VCaP (cell line): ENCODE data around the gene ATP1B2.
A peak's percentile ranks its signal among the peaks of the same experiment; 100 is the strongest.

ENCODE experiments used
- H3K27ac ChIP-seq: fragments of 450-650 bp; 2 replicates; pipeline ENCODE4 v1.5.1; 2017
- TF ChIP-seq, protein P1 (sequence below): fragments of 450-650 bp; conservative IDR thresholded peaks from 2 replicates; pipeline ENCODE4 v1.5.1; 2017; ENCODE audit warnings: mild to moderate bottlenecking, moderate library complexity

Gene ATP1B2

DNA sequence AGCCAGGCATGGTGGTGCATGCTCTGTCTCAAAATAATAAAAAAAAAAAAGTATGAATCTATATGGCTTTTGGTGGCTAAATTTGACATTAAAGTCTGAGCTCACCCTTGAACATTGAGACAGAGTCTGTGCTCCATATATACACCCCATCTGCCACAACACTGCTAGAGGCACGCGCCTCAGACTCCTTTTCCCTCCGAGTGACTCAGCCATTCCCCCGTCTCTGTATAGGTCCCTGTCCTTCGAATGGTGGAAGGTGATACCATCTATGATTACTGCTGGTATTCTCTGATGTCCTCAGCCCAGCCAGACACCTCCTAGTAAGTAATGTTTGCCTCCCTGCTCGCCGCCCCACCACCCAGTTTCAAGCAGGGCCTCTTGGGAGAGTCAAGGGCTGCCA, 49.8 kb downstream of the ATP1B2 start:
- no peak overlapping the region for H3K27ac ChIP-seq
- TF ChIP-seq, protein P1, sequence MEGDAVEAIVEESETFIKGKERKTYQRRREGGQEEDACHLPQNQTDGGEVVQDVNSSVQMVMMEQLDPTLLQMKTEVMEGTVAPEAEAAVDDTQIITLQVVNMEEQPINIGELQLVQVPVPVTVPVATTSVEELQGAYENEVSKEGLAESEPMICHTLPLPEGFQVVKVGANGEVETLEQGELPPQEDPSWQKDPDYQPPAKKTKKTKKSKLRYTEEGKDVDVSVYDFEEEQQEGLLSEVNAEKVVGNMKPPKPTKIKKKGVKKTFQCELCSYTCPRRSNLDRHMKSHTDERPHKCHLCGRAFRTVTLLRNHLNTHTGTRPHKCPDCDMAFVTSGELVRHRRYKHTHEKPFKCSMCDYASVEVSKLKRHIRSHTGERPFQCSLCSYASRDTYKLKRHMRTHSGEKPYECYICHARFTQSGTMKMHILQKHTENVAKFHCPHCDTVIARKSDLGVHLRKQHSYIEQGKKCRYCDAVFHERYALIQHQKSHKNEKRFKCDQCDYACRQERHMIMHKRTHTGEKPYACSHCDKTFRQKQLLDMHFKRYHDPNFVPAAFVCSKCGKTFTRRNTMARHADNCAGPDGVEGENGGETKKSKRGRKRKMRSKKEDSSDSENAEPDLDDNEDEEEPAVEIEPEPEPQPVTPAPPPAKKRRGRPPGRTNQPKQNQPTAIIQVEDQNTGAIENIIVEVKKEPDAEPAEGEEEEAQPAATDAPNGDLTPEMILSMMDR: no peak

DNA sequence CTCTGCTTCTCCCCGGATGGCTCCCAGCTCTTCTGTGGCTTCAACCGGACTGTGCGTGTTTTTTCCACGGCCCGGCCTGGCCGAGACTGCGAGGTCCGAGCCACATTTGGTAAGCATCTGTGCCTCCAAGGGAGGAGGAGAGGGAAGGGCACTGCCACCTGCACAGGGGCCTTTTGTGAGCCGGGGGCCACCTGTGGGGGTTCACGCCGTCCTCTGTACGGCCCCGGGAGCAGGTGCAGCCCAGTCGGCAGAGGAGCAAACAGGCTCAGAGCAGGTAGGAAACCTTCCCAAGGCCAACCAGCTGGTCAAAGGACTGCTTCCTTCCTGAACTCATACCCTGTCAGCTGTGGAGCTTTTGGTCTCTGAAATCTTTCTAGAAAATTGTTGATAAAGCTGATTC, 51.0 kb downstream of the ATP1B2 start:
- H3K27ac ChIP-seq: no peak overlapping the region
- TF ChIP-seq, protein P1: no peak

DNA sequence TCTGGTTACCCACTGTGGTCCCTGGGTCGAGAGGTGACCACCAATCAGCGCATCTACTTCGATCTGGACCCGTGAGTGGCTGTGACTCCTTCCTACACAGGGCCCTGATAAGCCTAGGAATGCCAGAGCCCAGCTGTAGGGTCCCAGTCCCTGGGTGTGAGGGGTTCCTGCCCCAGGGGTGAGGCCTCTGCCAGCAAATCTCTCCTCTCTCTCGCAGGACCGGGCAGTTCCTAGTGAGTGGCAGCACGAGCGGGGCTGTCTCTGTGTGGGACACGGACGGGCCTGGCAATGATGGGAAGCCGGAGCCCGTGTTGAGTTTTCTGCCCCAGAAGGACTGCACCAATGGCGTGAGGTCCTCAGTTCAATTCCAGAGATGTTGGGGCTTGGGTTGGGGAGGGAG, 52.0 kb downstream of the ATP1B2 start:
- no peak overlapping the region for H3K27ac ChIP-seq
- TF ChIP-seq, protein P1: no peak

DNA sequence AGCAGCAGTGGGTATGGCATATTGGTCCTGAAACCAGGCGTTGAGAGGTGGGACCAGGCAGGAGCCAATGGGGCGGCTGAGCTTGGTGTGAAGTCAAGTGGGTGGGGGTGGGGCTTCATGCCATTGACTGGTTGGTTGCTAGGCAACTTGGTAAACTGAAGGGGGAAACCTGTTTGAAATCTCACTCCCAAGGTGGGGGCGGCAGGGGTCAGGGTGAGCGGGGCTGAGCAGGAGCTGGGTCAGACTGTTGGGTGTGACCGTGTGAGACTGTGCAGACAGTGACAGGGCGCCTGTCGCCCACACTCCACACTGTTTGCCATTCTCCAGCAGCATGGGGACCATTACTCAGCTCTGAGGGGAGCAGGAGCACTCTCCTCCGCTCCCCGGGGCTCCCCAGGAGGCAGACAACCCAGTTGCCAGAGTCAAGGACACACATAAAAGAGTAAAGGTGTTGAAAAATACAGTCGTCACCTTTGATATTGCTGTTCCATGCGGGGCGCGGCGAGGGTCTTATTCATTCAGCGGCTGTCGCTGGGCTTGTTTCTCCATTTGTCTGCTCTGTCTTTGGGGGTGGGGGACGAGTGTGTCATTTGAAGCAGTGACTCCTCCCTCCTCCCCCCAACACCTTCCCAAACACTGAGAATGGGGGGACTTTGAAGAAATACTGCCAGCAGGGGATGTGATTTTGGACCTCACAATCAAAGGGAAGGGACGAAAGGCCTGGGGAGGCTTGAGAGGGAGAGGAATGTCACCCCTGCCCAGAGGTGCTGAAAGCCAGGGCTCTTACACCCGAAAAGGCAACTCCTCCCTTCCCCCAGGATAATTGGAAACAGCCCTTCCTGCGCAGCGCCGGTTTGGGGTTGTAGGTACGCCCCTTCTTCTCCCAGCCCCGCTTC, 53.1 kb downstream of the ATP1B2 start:
- TF ChIP-seq, protein P1: no peak

DNA sequence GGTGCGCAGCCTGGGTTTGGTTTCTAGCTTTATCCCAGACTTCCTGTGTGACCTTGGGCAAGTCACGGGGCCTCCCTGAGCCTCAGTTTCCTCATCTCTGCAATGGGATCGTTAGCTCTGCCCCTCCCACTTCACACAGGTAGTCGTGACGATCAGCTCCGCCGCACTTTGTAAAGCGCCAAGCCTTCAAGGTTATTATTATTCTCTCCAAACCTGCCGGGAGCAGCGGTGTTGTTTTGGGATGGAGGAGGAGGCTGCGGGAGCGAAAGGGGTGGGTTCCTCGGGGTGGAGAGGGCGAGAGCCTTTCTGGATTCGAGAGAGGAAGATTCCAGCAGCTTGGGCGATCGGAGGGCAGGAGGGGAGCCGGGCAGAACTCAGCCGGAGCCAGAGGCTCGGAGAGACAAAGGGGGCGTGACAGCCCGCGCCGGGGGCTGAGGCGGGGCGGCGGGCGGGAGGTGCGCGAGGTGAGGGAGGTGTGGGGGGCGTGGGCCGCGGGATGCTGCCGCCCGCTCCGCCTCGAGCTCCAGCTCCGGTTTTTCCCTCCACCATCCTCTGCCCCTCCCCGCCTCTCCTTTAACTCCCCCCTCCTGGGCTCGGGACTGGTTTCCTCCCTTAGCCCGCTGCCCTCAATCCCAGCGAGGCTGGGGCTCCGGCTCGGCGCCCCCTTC, 54.0 kb downstream of the ATP1B2 start, which contains the start of gene EFNB3:
TSS of gene EFNB3 (plus strand) at position 602 of the 668 bp plus-strand sequence. CDS start 397 bp downstream, outside the sequence.
- peak within 1 kb of the TSS; percentile 52; the same call in 1 of the 2 replicates for H3K27ac ChIP-seq
- TF ChIP-seq, protein P1: no peak

More for the DNA sequence above, 53.1 kb downstream of the ATP1B2 start:
- no peak overlapping the region for H3K27ac ChIP-seq

DNA sequence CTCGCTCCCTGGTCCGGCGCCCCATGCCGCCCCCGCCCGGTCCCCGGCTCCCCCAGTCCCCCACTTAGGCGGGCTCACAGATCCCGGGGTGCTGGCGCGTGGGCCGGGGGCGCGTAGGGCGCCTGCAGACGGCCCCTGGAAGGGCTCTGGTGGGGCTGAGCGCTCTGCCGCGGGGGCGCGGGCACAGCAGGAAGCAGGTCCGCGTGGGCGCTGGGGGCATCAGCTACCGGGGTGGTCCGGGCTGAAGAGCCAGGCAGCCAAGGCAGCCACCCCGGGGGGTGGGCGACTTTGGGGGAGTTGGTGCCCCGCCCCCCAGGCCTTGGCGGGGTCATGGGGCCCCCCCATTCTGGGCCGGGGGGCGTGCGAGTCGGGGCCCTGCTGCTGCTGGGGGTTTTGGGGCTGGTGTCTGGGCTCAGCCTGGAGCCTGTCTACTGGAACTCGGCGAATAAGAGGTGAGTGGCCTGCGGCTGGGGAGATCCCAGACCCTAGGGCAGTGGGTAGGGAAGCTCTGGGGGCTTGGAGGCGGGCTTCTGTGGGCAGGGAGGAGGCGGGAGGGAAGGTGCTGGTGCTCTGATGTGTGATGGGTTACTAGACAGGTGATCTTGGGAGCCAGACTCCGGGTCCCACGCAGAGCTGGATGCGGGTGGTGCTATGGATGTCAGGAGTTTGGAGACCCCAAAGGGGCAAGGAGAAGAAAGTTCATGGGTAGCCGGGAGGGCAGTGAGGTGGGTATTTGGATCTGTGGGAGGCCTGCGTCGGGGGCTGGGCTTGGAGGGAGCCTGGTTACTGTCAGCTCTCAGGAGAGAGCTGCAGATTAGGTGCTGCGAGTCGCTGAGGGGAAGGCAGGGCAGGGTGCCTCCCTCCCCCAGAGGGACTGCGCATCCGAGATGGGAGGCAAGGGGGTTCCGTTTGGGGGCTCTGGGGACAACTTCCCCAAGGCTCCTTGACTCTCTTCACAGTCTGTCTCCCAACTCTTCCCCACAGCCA, 54.8 kb downstream of the ATP1B2 start:
- peak overlapping the region; percentile 52; the same call in 1 of the 2 replicates for H3K27ac ChIP-seq

More for the DNA sequence above, 54.8 kb downstream of the ATP1B2 start:
- TF ChIP-seq, protein P1: no peak
